Right renal cortex interstitium (tissue), 3 donors: ENCODE data around the gene AMIGO1. TPM values are rescaled to one million over a fixed set of nuclear protein-coding genes. Genes with fewer than 3 reads are reported as not detected.

Experiments
- DNase-seq, 3 donors: peaks; one replicate each; pipeline ENCODE4 v3.0.0-alpha.2; 2013; ENCODE audit warnings: low read depth in 3 of 3, low spot score in 2 of 3
- polyA plus RNA-seq, 3 donors: library from polyadenylated mRNA; unstranded; fragments of 120-200 nt; gene quantifications; one replicate each; pipeline ENCODE4 v1.2.1, GENCODE V29; 2013; ENCODE audit not compliant: insufficient read length in 3 of 3

The AMIGO1 gene
- polyA plus RNA-seq, 3 donors = 7.8 to 10.5 (median 8.8) TPM

- DNase-seq = no peak
These were observed 4.6 kb downstream of the AMIGO1 start for GRCh38 chr1:109504974-109505373.

GRCh38 chr1:109503935-109504334 is 5.6 kb downstream of the AMIGO1 start:
- no peak for DNase-seq

DNA sequence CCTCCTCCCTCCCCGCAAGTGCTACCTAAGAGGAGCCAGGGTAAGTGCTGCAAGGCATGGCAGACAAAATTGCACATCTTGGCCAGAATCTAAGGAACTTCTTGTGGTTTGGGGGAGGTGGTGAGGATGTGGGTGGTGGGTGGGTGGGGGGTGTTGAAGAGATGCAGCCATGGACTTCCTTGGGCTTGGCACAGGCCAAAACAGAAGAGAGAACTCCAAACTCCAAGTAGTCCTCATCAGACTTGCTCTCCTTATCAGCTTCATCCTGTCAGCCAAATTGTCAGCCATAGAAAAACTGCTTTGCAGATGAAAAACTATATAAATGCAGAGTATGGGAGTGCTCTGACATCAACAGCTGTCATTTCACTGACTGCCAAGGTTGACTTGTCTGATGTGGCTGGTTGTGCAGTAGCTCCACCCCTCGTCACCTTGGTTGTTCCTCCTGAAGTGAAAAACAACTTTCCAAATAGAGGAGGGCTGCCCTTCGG is 7.1 kb downstream of the AMIGO1 start:
- DNase-seq = no peak

DNA sequence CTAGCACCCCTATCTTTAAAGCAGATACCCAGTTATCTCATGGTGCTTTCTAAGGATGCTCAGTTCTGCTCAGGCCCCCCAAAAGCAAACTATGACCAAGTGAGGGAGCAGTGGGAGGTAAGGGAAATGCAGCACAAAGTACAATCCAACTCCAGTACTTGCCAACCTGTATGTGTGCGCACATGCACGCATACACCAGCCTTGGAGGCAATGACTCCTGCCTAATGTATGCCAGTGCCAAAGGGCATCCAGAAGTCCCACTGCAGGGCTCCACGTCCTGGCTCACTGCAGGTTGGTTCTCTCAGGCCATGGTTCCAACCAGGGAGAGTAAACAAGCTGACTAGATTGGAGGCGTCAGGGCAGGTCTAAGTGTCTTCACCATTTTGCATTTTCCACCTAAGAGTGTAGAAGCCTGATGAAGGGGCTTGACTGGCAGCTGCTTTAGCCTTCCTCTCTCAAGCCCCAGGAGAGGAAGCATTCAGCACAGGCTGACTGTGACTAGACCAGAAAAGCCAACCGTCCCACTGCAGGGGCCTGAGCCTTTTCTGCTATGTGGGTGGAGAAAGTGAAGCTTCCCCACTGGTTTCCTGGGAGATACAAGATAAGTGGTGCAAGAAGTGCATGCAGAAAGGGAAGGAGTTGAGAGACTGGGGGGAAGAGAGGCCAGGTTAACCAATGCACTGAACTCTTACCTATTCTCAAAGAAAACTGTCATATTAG is 7.7 kb downstream of the AMIGO1 start:
- no peak for DNase-seq

GRCh38 chr1:109500941-109501381 is 8.6 kb downstream of the AMIGO1 start:
- DNase-seq = no peak

GRCh38 chr1:109499661-109500536 is 9.6 kb downstream of the AMIGO1 start:
- no peak for DNase-seq

- no peak for DNase-seq
These were observed 10.4 kb downstream of the AMIGO1 start for GRCh38 chr1:109499081-109499480.

- peak in 1 of 3 donors; percentile 73 for DNase-seq
These were observed 11.2 kb downstream of the AMIGO1 start for GRCh38 chr1:109498161-109498801.

DNA sequence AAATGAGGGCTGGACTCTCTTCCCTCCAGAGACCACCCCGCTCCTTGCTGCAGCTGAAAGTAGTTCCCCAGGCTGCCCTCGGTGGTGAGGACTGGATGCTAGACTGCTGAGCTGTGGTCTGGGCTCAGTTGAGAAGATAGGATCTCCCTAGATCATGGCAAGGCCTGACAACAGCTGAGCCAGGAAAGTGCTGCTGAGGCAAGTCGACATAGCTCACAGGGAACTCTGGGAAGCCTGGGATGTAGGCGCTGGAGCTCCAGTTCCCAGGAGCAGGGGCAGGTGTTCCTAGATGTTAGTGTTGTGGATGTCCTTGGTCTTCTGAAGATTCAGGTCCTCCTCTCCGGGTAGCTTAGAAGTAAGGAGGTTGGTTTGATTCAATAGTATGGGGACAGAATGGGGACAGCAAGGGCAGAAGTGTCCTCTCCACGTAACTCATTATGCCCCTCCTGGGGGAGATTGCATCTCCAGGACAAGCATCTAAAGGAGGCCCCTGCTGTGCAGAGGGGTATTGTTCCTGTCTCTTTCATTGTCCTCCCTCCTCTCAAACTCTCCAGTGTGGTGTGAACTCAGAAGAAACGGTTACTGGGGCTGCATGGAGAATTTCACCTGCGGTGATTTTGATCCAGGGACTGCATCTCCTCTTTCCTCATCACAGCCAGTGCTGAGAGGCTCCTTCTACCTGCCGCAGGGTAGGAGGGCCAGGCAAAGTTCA is 11.9 kb downstream of the AMIGO1 start:
- no peak for DNase-seq

- DNase-seq = no peak
These were observed 13.8 kb downstream of the AMIGO1 start for GRCh38 chr1:109495738-109496137.

GRCh38 chr1:109493805-109494539 is 15.6 kb downstream of the AMIGO1 start, which contains the start of gene CYB561D1:
Gene CYB561D1, plus strand, starts transcription at chr1:109494094. Its CDS starts 46 bp downstream, at chr1:109494140.
- DNase-seq = peak; percentile 70 to 79 (median 78)

- DNase-seq = no peak
These were observed 16.3 kb downstream of the AMIGO1 start for GRCh38 chr1:109493227-109493626.

GRCh38 chr1:109492779-109493178 is 16.7 kb downstream of the AMIGO1 start:
- no peak for DNase-seq

DNA sequence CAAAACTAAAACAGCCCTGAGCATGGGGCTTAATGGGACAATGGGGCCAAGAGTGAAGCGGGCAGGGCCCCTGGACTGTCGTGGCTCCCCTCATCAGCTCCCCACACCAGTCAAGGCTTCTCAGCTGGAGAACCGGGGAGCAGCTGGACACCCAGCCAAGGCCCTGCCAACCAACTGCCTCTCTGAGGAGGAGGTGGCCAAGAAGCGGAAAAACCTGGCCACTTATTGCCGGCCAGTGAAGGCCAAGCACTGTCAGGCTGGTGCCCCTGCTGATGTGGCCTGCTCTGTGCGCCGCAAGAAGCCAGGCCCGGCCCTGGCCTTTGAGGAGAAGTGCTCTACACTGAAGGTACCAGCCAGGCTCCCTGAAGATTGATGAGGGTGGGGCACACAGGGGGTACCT is 18.2 kb downstream of the AMIGO1 start:
- no peak for DNase-seq

DNA sequence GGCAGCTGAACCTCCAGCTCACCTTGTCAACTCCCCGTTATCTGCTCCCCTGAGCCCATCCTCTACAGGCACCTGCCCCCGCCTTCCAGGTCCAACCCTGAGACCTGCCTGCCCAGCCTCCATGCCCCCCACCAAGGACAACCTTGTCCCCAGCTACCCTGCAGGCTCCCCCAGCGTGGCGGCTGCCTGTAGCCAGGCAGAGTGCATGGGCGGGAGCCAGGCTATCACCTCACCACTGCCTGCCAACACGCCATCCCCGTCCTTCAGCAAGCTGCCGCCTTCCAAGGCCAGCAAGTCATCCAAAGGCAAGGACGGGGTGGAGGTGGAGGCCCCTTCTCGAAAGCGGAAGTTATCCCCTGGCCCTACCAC is 18.6 kb downstream of the AMIGO1 start:
- no peak for DNase-seq

DNA sequence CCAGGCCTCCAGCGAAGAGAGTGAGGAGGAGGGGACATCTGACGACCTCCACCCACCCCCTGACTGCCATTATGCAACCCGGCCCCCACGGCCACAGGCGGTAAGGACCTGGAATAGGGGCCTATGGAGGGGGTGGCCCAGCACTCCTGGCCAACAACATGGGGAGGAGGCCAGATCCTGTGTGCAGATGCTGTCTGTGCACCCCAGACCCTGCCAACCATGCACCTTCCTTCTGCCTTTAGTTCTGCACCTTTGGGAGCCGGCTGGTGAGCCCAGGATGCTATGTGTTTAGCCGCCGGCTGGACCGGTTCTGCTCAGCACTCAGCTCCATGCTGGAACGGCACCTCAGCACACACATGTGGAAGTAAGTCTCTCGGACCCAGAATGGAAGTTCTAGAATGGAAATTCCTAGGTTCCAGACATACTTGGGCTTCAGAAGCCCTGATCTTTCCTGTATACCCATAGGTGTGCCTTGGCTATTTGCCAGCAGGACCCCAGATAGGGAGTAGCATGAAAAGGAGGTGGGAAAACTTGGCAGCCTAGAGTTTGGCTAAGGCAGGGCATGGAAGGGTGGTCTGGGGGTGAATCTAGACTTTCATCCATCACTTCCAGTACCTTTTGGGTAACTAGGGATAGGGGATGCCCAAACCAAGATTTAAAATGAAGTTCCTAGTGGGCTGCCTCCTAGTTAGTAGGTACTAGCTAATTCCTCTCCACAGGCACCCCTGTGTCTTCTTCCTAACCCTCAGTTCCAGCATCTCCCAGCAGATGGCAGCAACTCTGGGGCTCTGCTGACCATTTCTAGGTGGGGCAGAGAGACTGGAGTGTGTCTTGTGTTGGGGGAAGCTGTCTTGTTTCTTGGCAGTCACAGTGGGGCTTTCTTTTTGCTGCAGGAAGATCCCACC is 19.2 kb downstream of the AMIGO1 start:
- DNase-seq = no peak

DNA sequence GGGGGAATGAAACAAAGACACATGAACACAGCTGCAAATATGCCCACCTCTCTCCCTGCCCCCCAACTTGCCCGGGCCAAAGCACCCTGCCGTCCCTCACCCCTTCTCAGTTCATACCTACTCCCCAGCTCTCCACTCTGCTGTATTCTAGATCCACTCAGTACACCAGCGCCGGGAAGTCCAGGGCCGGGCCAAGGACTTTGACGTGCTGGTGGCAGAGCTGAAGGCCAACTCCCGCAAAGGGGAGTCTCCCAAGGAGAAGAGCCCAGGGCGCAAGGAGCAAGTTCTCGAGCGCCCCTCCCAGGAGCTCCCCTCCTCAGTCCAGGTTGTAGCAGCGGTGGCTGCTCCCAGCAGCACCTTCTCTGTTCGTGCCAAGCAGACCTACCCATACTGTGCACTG is 20.8 kb downstream of the AMIGO1 start:
- no peak for DNase-seq

- no peak for DNase-seq
These were observed 21.3 kb downstream of the AMIGO1 start for GRCh38 chr1:109488201-109488600.

DNA sequence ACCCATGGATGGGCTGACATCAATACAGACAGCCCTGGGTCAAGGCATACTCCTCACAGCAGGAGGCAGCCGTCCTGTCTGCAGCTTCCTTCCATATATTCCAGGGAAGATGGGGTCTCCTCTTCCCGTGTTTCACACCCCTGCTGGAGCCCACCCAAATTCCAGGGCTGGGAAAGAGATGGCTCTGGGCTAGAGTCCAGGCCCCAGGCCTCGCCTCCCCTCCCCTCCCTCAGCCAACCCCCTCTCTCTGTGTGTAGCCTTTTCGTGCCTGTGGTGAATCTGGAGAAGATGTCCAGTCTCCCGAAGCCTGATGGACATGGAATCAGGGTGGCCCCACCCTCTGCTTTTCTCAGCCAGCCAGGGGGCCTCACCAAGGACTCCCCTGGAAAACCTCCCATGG is 22.3 kb downstream of the AMIGO1 start:
- no peak for DNase-seq
